ENCODE data around the gene MEOX1.

The MEOX1 gene

DNA sequence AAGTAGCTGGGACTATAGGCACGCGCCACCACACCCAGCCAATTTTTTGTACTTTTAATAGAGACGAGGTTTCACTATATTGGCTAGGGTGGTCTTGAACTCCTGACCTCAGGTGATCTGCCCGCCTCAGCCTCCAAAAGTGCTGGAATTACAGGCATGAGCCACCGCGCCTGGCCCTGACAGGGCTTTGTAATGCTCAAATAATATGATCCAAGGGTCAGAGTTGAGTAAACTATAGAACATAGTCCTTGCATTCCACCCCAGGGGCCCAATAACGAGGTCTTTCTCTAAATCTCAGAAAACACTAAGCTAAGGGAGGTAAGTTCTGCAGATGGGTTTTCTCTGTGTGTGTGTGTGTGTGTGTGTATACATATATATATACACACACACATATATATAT, 5.8 kb upstream of the MEOX1 start:
- no peak overlapping the region for H4K91ac ChIP-seq (ENCODE audit: low read depth, low read length, poor library complexity)
- no peak overlapping the region for H3K27ac ChIP-seq (replicated peaks; ENCODE audit: low read length)
- H2BK15ac ChIP-seq (ENCODE audit: low read length): no peak overlapping the region
- H3K4ac ChIP-seq (ENCODE audit: low read length): no peak overlapping the region
- no peak overlapping the region for H3K4me3 ChIP-seq (ENCODE audit: low read length in 2 of 2)
- no CpG with 5 or more reads among the region's 7 CpGs for WGBS, 2 donors (ENCODE audit: extremely low coverage in 2 of 2, insufficient read length in 2 of 2, insufficient replicate concordance in 1 of 2)
- H2AK5ac ChIP-seq (ENCODE audit: low read depth, low read length): no peak overlapping the region
- no peak overlapping the region for H3K18ac ChIP-seq (ENCODE audit: low read length)
- no peak overlapping the region for H2AFZ ChIP-seq (ENCODE audit: low read length)
- no peak for DNase-seq (ENCODE audit: low spot score)
- no peak overlapping the region for H3K9ac ChIP-seq (ENCODE audit: low read depth, low read length, poor library complexity)
- H3K9me3 ChIP-seq (replicated peaks in 1 of 2; ENCODE audit: control insufficient read depth in 2 of 2, insufficient read depth in 1 of 2, low read depth in 1 of 2, low read length in 2 of 2): no peaks in the 10 kb centered on the region
- H3K14ac ChIP-seq (ENCODE audit: low read length): no peak overlapping the region
- H3K4me2 ChIP-seq (ENCODE audit: insufficient read depth, low read length, poor library complexity, severe bottlenecking): no peak overlapping the region
- no peak overlapping the region for H2BK120ac ChIP-seq (ENCODE audit: low read depth, low read length)
- no peak overlapping the region for H3K23ac ChIP-seq (ENCODE audit: low read depth, low read length, poor library complexity)
- peaks cover 0 to 4% (median 0%) of the 10 kb centered on the region in 3 experiments for H3K27me3 ChIP-seq (ENCODE audit: control insufficient read depth in 3 of 3, insufficient read depth in 3 of 3, low read depth in 1 of 3, low read length in 3 of 3)
- H2BK12ac ChIP-seq (ENCODE audit: low read length): no peak overlapping the region
- no peak overlapping the region for H4K8ac ChIP-seq (ENCODE audit: low read depth, low read length)
- H2BK5ac ChIP-seq (ENCODE audit: low read length): no peak overlapping the region
- H3K36me3 ChIP-seq (replicated peaks in 1 of 2; ENCODE audit: control insufficient read depth in 2 of 2, insufficient read depth in 2 of 2, low read length in 2 of 2): no peaks in the 10 kb centered on the region
- H3K4me1 ChIP-seq (ENCODE audit: control insufficient read depth in 2 of 2, insufficient read depth in 1 of 2, low read depth in 1 of 2, low read length in 2 of 2): peaks cover 11 to 20% of the 10 kb centered on the region in 2 donors
- no peaks in the 10 kb centered on the region for H3K79me1 ChIP-seq (ENCODE audit: low read depth, low read length)

- no peak overlapping the region for H2BK12ac ChIP-seq (ENCODE audit: low read length)
- H3K9ac ChIP-seq (ENCODE audit: low read depth, low read length, poor library complexity): no peak overlapping the region
- no CpG with 5 or more reads among the region's 4 CpGs for WGBS, 2 donors (ENCODE audit: extremely low coverage in 2 of 2, insufficient read length in 2 of 2, insufficient replicate concordance in 1 of 2)
- H3K4me1 ChIP-seq (ENCODE audit: control insufficient read depth in 2 of 2, insufficient read depth in 1 of 2, low read depth in 1 of 2, low read length in 2 of 2): peaks cover 13 to 30% of the 10 kb centered on the region in 2 donors
- peak overlapping the region; percentile 23 for H2BK15ac ChIP-seq (ENCODE audit: low read length)
- H2AFZ ChIP-seq (ENCODE audit: low read length): peak overlapping the region; percentile 72
- peak overlapping the region; percentile 21 for H3K4me2 ChIP-seq (ENCODE audit: insufficient read depth, low read length, poor library complexity, severe bottlenecking)
- H3K23ac ChIP-seq (ENCODE audit: low read depth, low read length, poor library complexity): no peak overlapping the region
- no peaks in the 10 kb centered on the region for H3K79me1 ChIP-seq (ENCODE audit: low read depth, low read length)
- H3K4ac ChIP-seq (ENCODE audit: low read length): no peak overlapping the region
- H4K91ac ChIP-seq (ENCODE audit: low read depth, low read length, poor library complexity): peak overlapping the region; percentile 6
- H3K27ac ChIP-seq (replicated peaks; ENCODE audit: low read length): peak overlapping the region; percentile 49
- H2AK5ac ChIP-seq (ENCODE audit: low read depth, low read length): peak overlapping the region; percentile 41
- no peaks in the 10 kb centered on the region for H3K9me3 ChIP-seq (replicated peaks in 1 of 2; ENCODE audit: control insufficient read depth in 2 of 2, insufficient read depth in 1 of 2, low read depth in 1 of 2, low read length in 2 of 2)
- no peak overlapping the region for H4K8ac ChIP-seq (ENCODE audit: low read depth, low read length)
- no peak overlapping the region for H3K4me3 ChIP-seq (ENCODE audit: low read length in 2 of 2)
- no peak overlapping the region for H2BK120ac ChIP-seq (ENCODE audit: low read depth, low read length)
- H3K36me3 ChIP-seq (replicated peaks in 1 of 2; ENCODE audit: control insufficient read depth in 2 of 2, insufficient read depth in 2 of 2, low read length in 2 of 2): no peaks in the 10 kb centered on the region
- H2BK5ac ChIP-seq (ENCODE audit: low read length): no peak overlapping the region
- H3K18ac ChIP-seq (ENCODE audit: low read length): peak overlapping the region; percentile 76
- DNase-seq (ENCODE audit: low spot score): no peak
- H3K27me3 ChIP-seq (ENCODE audit: control insufficient read depth in 3 of 3, insufficient read depth in 3 of 3, low read depth in 1 of 3, low read length in 3 of 3): peaks cover 0 to 1% (median 0%) of the 10 kb centered on the region in 3 experiments
- no peak overlapping the region for H3K14ac ChIP-seq (ENCODE audit: low read length)
These were observed 4.2 kb upstream of the MEOX1 start for GRCh38 chr17:43665937-43666236.

- no peak overlapping the region for H3K4me3 ChIP-seq (ENCODE audit: low read length in 2 of 2)
- H3K27me3 ChIP-seq (ENCODE audit: control insufficient read depth in 3 of 3, insufficient read depth in 3 of 3, low read depth in 1 of 3, low read length in 3 of 3): peaks cover 0 to 6% (median 0%) of the 10 kb centered on the region in 3 experiments
- peak overlapping the region; percentile 21 for H3K4me2 ChIP-seq (ENCODE audit: insufficient read depth, low read length, poor library complexity, severe bottlenecking)
- peaks cover 13 to 30% of the 10 kb centered on the region in 2 donors for H3K4me1 ChIP-seq (ENCODE audit: control insufficient read depth in 2 of 2, insufficient read depth in 1 of 2, low read depth in 1 of 2, low read length in 2 of 2)
- peak overlapping the region; percentile 41 for H2AK5ac ChIP-seq (ENCODE audit: low read depth, low read length)
- H3K4ac ChIP-seq (ENCODE audit: low read length): no peak overlapping the region
- peak overlapping the region; percentile 46 for H4K91ac ChIP-seq (ENCODE audit: low read depth, low read length, poor library complexity)
- peak overlapping the region; percentile 23 for H2BK15ac ChIP-seq (ENCODE audit: low read length)
- peak overlapping the region; percentile 49 for H3K27ac ChIP-seq (replicated peaks; ENCODE audit: low read length)
- peak overlapping the region; percentile 76 for H3K18ac ChIP-seq (ENCODE audit: low read length)
- H4K8ac ChIP-seq (ENCODE audit: low read depth, low read length): no peak overlapping the region
- H3K79me1 ChIP-seq (ENCODE audit: low read depth, low read length): no peaks in the 10 kb centered on the region
- no peak overlapping the region for H2BK12ac ChIP-seq (ENCODE audit: low read length)
- no peak overlapping the region for H3K23ac ChIP-seq (ENCODE audit: low read depth, low read length, poor library complexity)
- DNase-seq (ENCODE audit: low spot score): no peak
- WGBS, 2 donors (ENCODE audit: extremely low coverage in 2 of 2, insufficient read length in 2 of 2, insufficient replicate concordance in 1 of 2): no CpG with 5 or more reads among the region's 26 CpGs
- H3K9ac ChIP-seq (ENCODE audit: low read depth, low read length, poor library complexity): no peak overlapping the region
- peak overlapping the region; percentile 72 for H2AFZ ChIP-seq (ENCODE audit: low read length)
- H2BK120ac ChIP-seq (ENCODE audit: low read depth, low read length): no peak overlapping the region
- H3K14ac ChIP-seq (ENCODE audit: low read length): no peak overlapping the region
- no peak overlapping the region for H2BK5ac ChIP-seq (ENCODE audit: low read length)
- H3K9me3 ChIP-seq (replicated peaks in 1 of 2; ENCODE audit: control insufficient read depth in 2 of 2, insufficient read depth in 1 of 2, low read depth in 1 of 2, low read length in 2 of 2): no peaks in the 10 kb centered on the region
- H3K36me3 ChIP-seq (replicated peaks in 1 of 2; ENCODE audit: control insufficient read depth in 2 of 2, insufficient read depth in 2 of 2, low read length in 2 of 2): no peaks in the 10 kb centered on the region
These were observed 3.6 kb upstream of the MEOX1 start for GRCh38 chr17:43665084-43665936.

DNA sequence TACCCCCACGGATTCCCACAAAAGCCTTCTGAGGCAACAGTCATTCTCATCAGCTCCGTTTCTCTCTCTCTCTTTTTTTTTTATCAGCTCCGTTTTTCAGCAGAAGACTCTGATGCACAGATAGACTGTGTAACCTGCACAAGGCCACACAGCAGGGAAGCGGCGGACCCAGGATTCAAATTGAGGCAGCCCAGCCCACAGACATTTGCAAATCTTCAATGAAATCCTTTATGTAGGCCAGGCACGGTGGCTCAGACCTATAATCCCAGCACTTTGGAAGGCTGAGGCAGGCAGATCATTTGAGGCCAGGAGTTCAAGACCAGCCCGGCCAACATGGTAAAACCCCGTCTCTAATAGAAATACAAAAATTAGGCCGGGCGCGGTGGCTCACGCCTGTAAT, 2.4 kb upstream of the MEOX1 start:
- WGBS, 2 donors (ENCODE audit: extremely low coverage in 2 of 2, insufficient read length in 2 of 2, insufficient replicate concordance in 1 of 2): no CpG with 5 or more reads among the region's 12 CpGs

More for the DNA sequence above, 2.4 kb upstream of the MEOX1 start:
- no peak overlapping the region for H3K23ac ChIP-seq (ENCODE audit: low read depth, low read length, poor library complexity)
- peaks cover 13 to 32% of the 10 kb centered on the region in 2 donors for H3K4me1 ChIP-seq (ENCODE audit: control insufficient read depth in 2 of 2, insufficient read depth in 1 of 2, low read depth in 1 of 2, low read length in 2 of 2)
- H3K9me3 ChIP-seq (replicated peaks in 1 of 2; ENCODE audit: control insufficient read depth in 2 of 2, insufficient read depth in 1 of 2, low read depth in 1 of 2, low read length in 2 of 2): no peaks in the 10 kb centered on the region
- DNase-seq (ENCODE audit: low spot score): no peak
- no peak overlapping the region for H2AK5ac ChIP-seq (ENCODE audit: low read depth, low read length)
- no peak overlapping the region for H3K14ac ChIP-seq (ENCODE audit: low read length)
- no peaks in the 10 kb centered on the region for H3K36me3 ChIP-seq (replicated peaks in 1 of 2; ENCODE audit: control insufficient read depth in 2 of 2, insufficient read depth in 2 of 2, low read length in 2 of 2)
- no peak overlapping the region for H2BK15ac ChIP-seq (ENCODE audit: low read length)
- no peak overlapping the region for H2AFZ ChIP-seq (ENCODE audit: low read length)
- H3K4ac ChIP-seq (ENCODE audit: low read length): no peak overlapping the region
- H3K27me3 ChIP-seq (ENCODE audit: control insufficient read depth in 3 of 3, insufficient read depth in 3 of 3, low read depth in 1 of 3, low read length in 3 of 3): peaks cover 0 to 18% (median 0%) of the 10 kb centered on the region in 3 experiments
- no peak overlapping the region for H3K18ac ChIP-seq (ENCODE audit: low read length)
- no peak overlapping the region for H3K4me2 ChIP-seq (ENCODE audit: insufficient read depth, low read length, poor library complexity, severe bottlenecking)
- no peak overlapping the region for H3K4me3 ChIP-seq (ENCODE audit: low read length in 2 of 2)
- H2BK12ac ChIP-seq (ENCODE audit: low read length): no peak overlapping the region
- H3K9ac ChIP-seq (ENCODE audit: low read depth, low read length, poor library complexity): no peak overlapping the region
- H2BK120ac ChIP-seq (ENCODE audit: low read depth, low read length): no peak overlapping the region
- no peak overlapping the region for H2BK5ac ChIP-seq (ENCODE audit: low read length)
- no peak overlapping the region for H3K27ac ChIP-seq (replicated peaks; ENCODE audit: low read length)
- H4K8ac ChIP-seq (ENCODE audit: low read depth, low read length): no peak overlapping the region
- no peaks in the 10 kb centered on the region for H3K79me1 ChIP-seq (ENCODE audit: low read depth, low read length)
- H4K91ac ChIP-seq (ENCODE audit: low read depth, low read length, poor library complexity): no peak overlapping the region

Measured in neuronal stem cell (in vitro differentiated cells).